Trophoblast cell (in vitro differentiated cells and primary cell): ENCODE measurements around the gene SPEG.

Experiments used
- DNase-seq, 2 donors: peaks; one replicate each; pipeline ENCODE4 v3.0.0-alpha.2; 2016
- H2AFZ ChIP-seq: 2 replicates; pipeline ENCODE4 v1.6.1; 2013; ENCODE audit warnings: low read length, moderate library complexity, mild to moderate bottlenecking; ENCODE audit not compliant: insufficient read depth, poor library complexity
- H2AK5ac ChIP-seq: 2 replicates; pipeline ENCODE4 v1.6.1; 2013; ENCODE audit warnings: mild to moderate bottlenecking, low read length
- H2BK120ac ChIP-seq: 2 replicates; pipeline ENCODE4 v1.6.1; 2013; ENCODE audit warnings: low read length, mild to moderate bottlenecking, moderate library complexity; ENCODE audit not compliant: insufficient read depth, poor library complexity
- H2BK12ac ChIP-seq: 2 replicates; pipeline ENCODE4 v1.6.1; 2013; ENCODE audit warnings: mild to moderate bottlenecking, low read length, moderate library complexity
- H2BK5ac ChIP-seq: 2 replicates; pipeline ENCODE4 v1.6.1; 2013; ENCODE audit warnings: low read length, low read depth, moderate library complexity, mild to moderate bottlenecking; ENCODE audit not compliant: poor library complexity
- H3K14ac ChIP-seq: 2 replicates; pipeline ENCODE4 v1.6.1; 2013; ENCODE audit warnings: mild to moderate bottlenecking, low read length
- H3K18ac ChIP-seq: 2 replicates; pipeline ENCODE4 v1.6.1; 2013; ENCODE audit warnings: mild to moderate bottlenecking, low read length
- H3K23ac ChIP-seq: 2 replicates; pipeline ENCODE4 v1.6.1; 2013; ENCODE audit warnings: low read length
- H3K27ac ChIP-seq: 2 replicates; pipeline ENCODE4 v1.5.1; 2013; ENCODE audit warnings: low read depth, mild to moderate bottlenecking, inconsistent platforms, low read length, moderate library complexity
- H3K27me3 ChIP-seq: 2 replicates; pipeline ENCODE4 v1.6.1; 2013; ENCODE audit warnings: inconsistent platforms, mild to moderate bottlenecking, low read length, moderate library complexity; ENCODE audit not compliant: insufficient read depth
- H3K36me3 ChIP-seq, 2 experiments: 1 replicate in 1 of 2; 2 replicates in 1 of 2; pipeline ENCODE4 v1.6.1; 2013; ENCODE audit warnings: low read length in 2 of 2, mild to moderate bottlenecking in 2 of 2, moderate library complexity in 1 of 2; ENCODE audit not compliant: insufficient read depth in 2 of 2, control insufficient read depth in 1 of 2
- H3K4ac ChIP-seq: 2 replicates; pipeline ENCODE4 v1.6.1; 2013; ENCODE audit warnings: low read depth, mild to moderate bottlenecking, low read length, moderate library complexity
- H3K4me1 ChIP-seq, 2 experiments: 1 replicate in 1 of 2; 2 replicates in 1 of 2; pipeline ENCODE4 v1.6.1; 2013; ENCODE audit warnings: low read length in 2 of 2, mild to moderate bottlenecking in 2 of 2, moderate library complexity in 1 of 2; ENCODE audit not compliant: insufficient read depth in 2 of 2, control insufficient read depth in 1 of 2
- H3K4me2 ChIP-seq: 2 replicates; pipeline ENCODE4 v1.6.1; 2013; ENCODE audit warnings: inconsistent platforms, mild to moderate bottlenecking, low read length, moderate library complexity
- H3K4me3 ChIP-seq: 2 replicates; pipeline ENCODE4 v1.5.1; 2013; ENCODE audit warnings: mild to moderate bottlenecking, low read depth, low read length, inconsistent platforms
- H3K79me1 ChIP-seq: one replicate; pipeline ENCODE4 v1.6.1; 2013; ENCODE audit warnings: low read length
- H3K79me2 ChIP-seq: 2 replicates; pipeline ENCODE4 v1.6.1; 2013; ENCODE audit warnings: low read length, mild to moderate bottlenecking; ENCODE audit not compliant: control insufficient read depth, insufficient read depth, poor library complexity
- H3K9ac ChIP-seq: 2 replicates; pipeline ENCODE4 v1.6.1; 2013; ENCODE audit warnings: mild to moderate bottlenecking, low read length
- H3K9me3 ChIP-seq: 2 replicates; pipeline ENCODE4 v1.6.1; 2013; ENCODE audit warnings: low read depth, mild to moderate bottlenecking, control low read depth, inconsistent platforms, low read length; ENCODE audit not compliant: insufficient read depth
- H4K12ac ChIP-seq: 2 replicates; pipeline ENCODE4 v1.6.1; 2013; ENCODE audit warnings: low read depth, mild to moderate bottlenecking, low read length, moderate library complexity
- H4K8ac ChIP-seq: 2 replicates; pipeline ENCODE4 v1.6.1; 2013; ENCODE audit warnings: low read depth, mild to moderate bottlenecking, low read length, moderate library complexity
- H4K91ac ChIP-seq: one replicate; pipeline ENCODE4 v1.6.1; 2013; ENCODE audit warnings: low read depth, mild to moderate bottlenecking, low read length, moderate library complexity
- WGBS: extraction: QIAGEN DNeasy Blood & Tissue Kit; methylation state at CpG from one replicate; pipeline ENCODE4 v1.1.7; 2013; ENCODE audit warnings: missing lambda C conversion rate; ENCODE audit not compliant: insufficient read length, insufficient coverage; ENCODE audit errors: extremely low coverage; 5-methylcytosine and 5-hydroxymethylcytosine counted together

Gene SPEG

DNA sequence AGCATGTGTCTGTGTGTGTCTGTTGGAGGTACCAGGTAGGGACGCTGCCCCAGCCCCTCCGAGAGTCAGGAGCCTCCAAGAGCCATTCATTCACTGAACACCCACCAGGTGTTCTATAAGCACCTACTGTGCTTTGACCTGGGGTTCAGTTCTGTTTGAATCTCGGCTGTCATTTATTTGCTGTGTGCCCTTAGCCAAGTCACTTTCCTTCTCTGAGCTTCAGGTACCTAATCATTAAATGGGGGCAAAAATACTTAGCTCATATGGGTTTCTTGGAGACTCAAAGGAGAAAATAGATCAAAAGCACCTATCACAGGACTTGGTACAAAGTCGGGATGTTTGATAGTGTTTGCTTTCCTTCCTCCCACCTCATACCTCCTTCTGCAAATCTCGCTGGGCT, 92.8 kb downstream of the SPEG start:
- peaks cover 5% of the 10 kb centered on the region for H3K9me3 ChIP-seq
- no peak for DNase-seq
- H3K14ac ChIP-seq, result no peak overlapping the region
- H2AK5ac ChIP-seq, result no peak overlapping the region
- H4K12ac ChIP-seq, result no peak overlapping the region
- H2AFZ ChIP-seq, result no peak overlapping the region
- no peak overlapping the region for H4K8ac ChIP-seq
- no peak overlapping the region for H3K4me2 ChIP-seq
- H4K91ac ChIP-seq, result no peak overlapping the region
- no peak overlapping the region for H3K18ac ChIP-seq
- WGBS, result no CpG with 5 or more reads among the region's 5 CpGs
- no peaks in the 10 kb centered on the region for H3K79me1 ChIP-seq
- no peak overlapping the region for H2BK12ac ChIP-seq
- H3K79me2 ChIP-seq, result no peaks in the 10 kb centered on the region
- no peaks in the 10 kb centered on the region for H3K4me1 ChIP-seq
- H3K27ac ChIP-seq, result no peak overlapping the region
- no peak overlapping the region for H3K4ac ChIP-seq
- no peak overlapping the region for H2BK120ac ChIP-seq
- H3K36me3 ChIP-seq, result no peaks in the 10 kb centered on the region
- no peak overlapping the region for H3K23ac ChIP-seq
- peaks cover 23% of the 10 kb centered on the region for H3K27me3 ChIP-seq
- no peak overlapping the region for H2BK5ac ChIP-seq
- H3K4me3 ChIP-seq, result no peak overlapping the region
- no peak overlapping the region for H3K9ac ChIP-seq

DNA sequence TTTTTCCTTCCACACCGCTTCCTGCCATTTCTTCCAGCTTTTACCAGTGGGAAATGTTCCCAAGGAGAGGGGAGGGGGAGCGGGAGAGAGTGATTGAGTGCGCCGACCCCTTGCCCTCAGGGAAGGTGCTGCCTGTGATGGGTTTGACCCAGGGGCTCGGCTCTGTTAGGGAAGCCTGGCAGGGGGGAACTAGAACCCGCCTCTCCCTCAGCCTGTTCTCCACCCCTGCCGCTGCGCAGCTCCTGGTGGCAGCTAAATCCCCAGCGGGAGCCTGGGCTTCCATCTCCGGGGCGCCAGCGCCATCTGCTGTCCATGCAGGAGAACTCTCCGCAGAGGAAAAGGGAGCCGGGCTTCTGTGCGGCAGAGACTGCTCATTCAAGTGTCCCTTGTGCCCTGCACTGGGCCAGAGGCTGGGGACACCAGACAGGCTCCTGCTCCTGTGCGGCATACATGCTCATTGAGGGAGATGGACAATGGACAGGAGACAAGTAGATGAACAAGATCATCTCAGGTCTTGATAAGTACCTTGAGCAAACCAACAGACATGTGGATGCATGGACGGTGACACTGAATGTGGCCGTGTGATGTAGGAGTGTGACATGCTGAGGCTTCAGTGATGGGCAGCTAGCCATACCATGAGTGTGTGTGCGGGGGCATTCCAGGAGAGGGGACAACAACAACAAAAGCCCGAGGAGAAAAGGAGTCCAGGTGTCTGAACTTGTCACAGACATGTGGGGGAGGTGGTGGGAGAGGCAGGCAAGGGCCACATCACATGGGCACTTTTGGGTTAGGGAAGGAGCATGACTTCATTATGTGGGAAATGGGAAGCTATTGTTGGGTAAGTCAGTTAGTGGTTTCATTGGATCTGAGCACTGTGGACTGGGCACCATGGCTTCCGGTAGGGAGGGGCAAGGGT, 95.7 kb downstream of the SPEG start:
- Histone ChIP-seq H2AFZ (no peak overlapping the region), H3K79me1 (no peaks in the 10 kb centered on the region), H3K9ac (no peak overlapping the region), H4K8ac (no peak overlapping the region), H3K4me1 (no peaks in the 10 kb centered on the region), H2BK5ac (no peak overlapping the region), H3K4me2 (peak overlapping the region; percentile 45), H3K27ac (no peak overlapping the region), H3K14ac (no peak overlapping the region), H3K27me3 (peaks cover 9% of the 10 kb centered on the region), H3K9me3 (peaks cover 3% of the 10 kb centered on the region), H2AK5ac (no peak overlapping the region), H2BK120ac (no peak overlapping the region), H4K91ac (no peak overlapping the region), H3K23ac (no peak overlapping the region), H3K4ac (no peak overlapping the region), H3K4me3 (no peak overlapping the region), H3K36me3 (no peaks in the 10 kb centered on the region), H4K12ac (no peak overlapping the region), H3K79me2 (no peaks in the 10 kb centered on the region), H3K18ac (no peak overlapping the region), H2BK12ac (no peak overlapping the region)
- peak; percentile 80 to 92 for DNase-seq
- WGBS, result no CpG with 5 or more reads among the region's 21 CpGs

DNA sequence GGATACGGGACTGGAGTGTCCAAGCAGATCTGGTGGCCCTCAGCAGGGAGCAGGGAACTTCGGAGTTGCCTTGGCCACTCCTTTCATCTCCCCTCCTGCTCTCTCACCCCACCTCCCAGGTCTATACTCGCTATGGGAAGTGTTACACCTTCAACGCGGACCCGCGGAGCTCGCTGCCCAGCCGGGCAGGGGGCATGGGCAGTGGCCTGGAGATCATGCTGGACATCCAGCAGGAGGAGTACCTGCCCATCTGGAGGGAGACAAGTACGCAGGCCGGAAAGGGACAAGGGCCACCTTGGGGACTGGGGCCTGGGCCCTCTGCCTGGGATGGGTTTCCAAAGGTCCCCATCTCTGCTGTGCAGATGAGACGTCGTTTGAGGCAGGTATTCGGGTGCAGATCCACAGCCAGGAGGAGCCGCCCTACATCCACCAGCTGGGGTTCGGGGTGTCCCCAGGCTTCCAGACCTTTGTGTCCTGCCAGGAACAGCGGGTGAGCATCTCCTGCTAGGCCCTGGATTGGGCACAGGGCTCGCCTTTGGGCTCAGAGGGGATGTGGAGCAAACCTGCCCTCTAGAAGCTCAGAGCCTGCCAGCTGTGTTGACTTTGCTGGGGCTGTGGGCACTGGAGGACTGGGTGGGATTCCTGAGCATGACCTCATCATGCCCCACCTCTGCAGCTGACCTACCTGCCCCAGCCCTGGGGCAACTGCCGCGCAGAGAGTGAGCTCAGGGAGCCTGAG, 97.2 kb downstream of the SPEG start:
- no CpG with 5 or more reads among the region's 20 CpGs for WGBS
- no peak overlapping the region for H4K12ac ChIP-seq

DNA sequence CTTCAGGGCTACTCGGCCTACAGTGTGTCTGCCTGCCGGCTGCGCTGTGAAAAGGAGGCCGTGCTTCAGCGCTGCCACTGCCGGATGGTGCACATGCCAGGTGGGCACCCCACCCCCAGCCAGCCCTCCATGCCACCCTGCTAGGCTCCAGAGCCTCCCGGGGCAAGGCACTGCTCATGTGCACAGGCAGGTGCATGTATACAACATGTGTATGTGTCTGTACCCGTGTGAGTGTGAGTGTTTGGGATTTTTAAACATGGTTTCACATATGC, 97.7 kb downstream of the SPEG start:
- Histone ChIP-seq H3K23ac (no peak overlapping the region), H4K8ac (no peak overlapping the region), H3K4me2 (no peak overlapping the region), H2BK12ac (no peak overlapping the region), H3K79me1 (peaks cover under 1% of the 10 kb centered on the region), H3K79me2 (no peaks in the 10 kb centered on the region), H3K9ac (no peak overlapping the region), H2BK5ac (no peak overlapping the region), H4K91ac (no peak overlapping the region), H3K4me3 (no peak overlapping the region), H2BK120ac (no peak overlapping the region), H3K27me3 (peaks cover 9% of the 10 kb centered on the region), H3K27ac (no peak overlapping the region), H4K12ac (no peak overlapping the region), H2AFZ (no peak overlapping the region), H3K18ac (no peak overlapping the region), H3K14ac (no peak overlapping the region), H3K4ac (no peak overlapping the region), H3K4me1 (peaks cover 0 to 4% of the 10 kb centered on the region in 2 experiments), H3K9me3 (peaks cover 3% of the 10 kb centered on the region), H2AK5ac (no peak overlapping the region), H3K36me3 (no peaks in the 10 kb centered on the region)
- no CpG with 5 or more reads among the region's 8 CpGs for WGBS
- DNase-seq, result peak in 1 of 2 donors; percentile 17

More for the DNA sequence above, 97.2 kb downstream of the SPEG start:
- Histone ChIP-seq H2BK120ac (no peak overlapping the region), H3K36me3 (no peaks in the 10 kb centered on the region), H3K4me1 (no peaks in the 10 kb centered on the region), H3K4ac (no peak overlapping the region), H3K79me2 (no peaks in the 10 kb centered on the region), H3K18ac (no peak overlapping the region), H3K4me2 (no peak overlapping the region), H2AFZ (no peak overlapping the region), H4K91ac (no peak overlapping the region), H2AK5ac (no peak overlapping the region), H3K14ac (no peak overlapping the region), H4K8ac (no peak overlapping the region), H3K79me1 (no peaks in the 10 kb centered on the region), H2BK12ac (no peak overlapping the region), H3K9me3 (peaks cover 3% of the 10 kb centered on the region), H3K23ac (no peak overlapping the region), H3K4me3 (no peak overlapping the region), H3K9ac (no peak overlapping the region), H3K27me3 (peaks cover 9% of the 10 kb centered on the region), H3K27ac (no peak overlapping the region), H2BK5ac (no peak overlapping the region)
- DNase-seq, result peak in 1 of 2 donors; percentile 29
